HepG2 (cell line): ENCODE measurements around the gene NT5C. TPM values are rescaled to one million over a fixed set of nuclear protein-coding genes. Genes with fewer than 3 reads are reported as not detected.

ENCODE experiments used
- ARNT ChIP-seq: fragments of 450-650 bp; IDR thresholded peaks from 2 replicates; pipeline ENCODE4 v1.6.1; 2017
- CHCHD3 ChIP-seq: sonication (generic); formaldehyde crosslinking; IDR thresholded peaks from 2 replicates; pipeline ENCODE4 v1.8.0; 2022; ENCODE audit warnings: mild to moderate bottlenecking, missing genetic modification reagents, moderate library complexity
- EHMT2 ChIP-seq: fragments of 200-600 bp; sonication (generic); IDR thresholded peaks from 2 replicates; pipeline ENCODE4 v1.7.0; 2017; ENCODE audit warnings: antibody characterized with exemption, low read depth, low read length, borderline replicate concordance
- HNRNPL ChIP-seq: fragments of 200-400 bp; formaldehyde crosslinking; IDR thresholded peaks from 2 replicates; pipeline ENCODE4 v1.6.1; 2017; ENCODE audit warnings: mild to moderate bottlenecking, low read depth, low read length
- MBD4 ChIP-seq: IDR thresholded peaks from 2 replicates; pipeline ENCODE4 v1.6.1; 2012; ENCODE audit warnings: low read length, inconsistent platforms, borderline replicate concordance
- MED13 ChIP-seq: sonication (generic); formaldehyde crosslinking; IDR thresholded peaks from 2 replicates; pipeline ENCODE4 v1.5.0; 2020; ENCODE audit warnings: missing genetic modification reagents
- NFIC ChIP-seq: IDR thresholded peaks from 2 replicates; pipeline ENCODE4 v1.6.1; 2012; ENCODE audit warnings: mild to moderate bottlenecking, low read length, inconsistent platforms
- NR3C1 ChIP-seq: sonication (generic); formaldehyde crosslinking; IDR thresholded peaks from 2 replicates; pipeline ENCODE4 v1.4.0; 2020; ENCODE audit warnings: missing genetic modification reagents
- RFX5 ChIP-seq: IDR thresholded peaks from 2 replicates; pipeline ENCODE4 v1.6.1; 2011; ENCODE audit warnings: low read depth, low read length, improper control_type of control experiment
- U2AF2 ChIP-seq: fragments of 200-400 bp; formaldehyde crosslinking; IDR thresholded peaks from 2 replicates; pipeline ENCODE4 v1.6.1; 2017; ENCODE audit warnings: low read depth, mild to moderate bottlenecking, low read length
- polyA plus RNA-seq, 8 experiments: library from polyadenylated mRNA; depleted of rRNA in 3 of 8; stranded (reverse) in 7 of 8; unstranded in 1 of 8; fragments of >200 nt; fragmentation: Illumina TruSeq in 4 of 8; extraction: Trizol in 4 of 8; gene quantifications; 2 replicates each; pipeline versions ENCODE4 v1.2.1 to v1.2.3, GENCODE V29; 2011 to 2016; ENCODE audit warnings: low read depth in 4 of 8, missing spikeins in 1 of 8, mixed read lengths in 1 of 8; ENCODE audit not compliant: insufficient read depth in 1 of 8
- total RNA-seq, 5 experiments: library from RNA; depleted of rRNA; stranded (reverse); fragments of >200 nt; fragmentation: Illumina TruSeq; extraction: Trizol; gene quantifications; 2 replicates each; pipeline ENCODE4 v1.2.3, GENCODE V29; 2016; ENCODE audit warnings: low read depth in 1 of 5
- TF ChIP-seq, protein P1 (sequence below): fragments of 450-650 bp; IDR thresholded peaks from 2 replicates; pipeline ENCODE4 v1.6.1; 2017; ENCODE audit warnings: mild to moderate bottlenecking
- TF ChIP-seq, protein P2 (sequence below): IDR thresholded peaks from 2 replicates; pipeline ENCODE4 v1.6.1; 2012; ENCODE audit warnings: low read length, improper control_type of control experiment
- TF ChIP-seq, protein P3 (sequence below): sonication (generic); formaldehyde crosslinking; IDR thresholded peaks from 2 replicates; pipeline ENCODE4 v1.5.0; 2020; ENCODE audit warnings: missing genetic modification reagents
- TF ChIP-seq, protein P4 (sequence below): sonication (generic); formaldehyde crosslinking; IDR thresholded peaks from 2 replicates; pipeline ENCODE4 v1.4.0; 2020; ENCODE audit warnings: mild to moderate bottlenecking, missing genetic modification reagents

Gene NT5C
- total and polyA plus RNA-seq, 2 of the 13 experiments (the other 11 are each of a cell fraction or from before 2014, with no cell fraction given), result 42.8 to 48.6 TPM

- TF ChIP-seq, protein P1, sequence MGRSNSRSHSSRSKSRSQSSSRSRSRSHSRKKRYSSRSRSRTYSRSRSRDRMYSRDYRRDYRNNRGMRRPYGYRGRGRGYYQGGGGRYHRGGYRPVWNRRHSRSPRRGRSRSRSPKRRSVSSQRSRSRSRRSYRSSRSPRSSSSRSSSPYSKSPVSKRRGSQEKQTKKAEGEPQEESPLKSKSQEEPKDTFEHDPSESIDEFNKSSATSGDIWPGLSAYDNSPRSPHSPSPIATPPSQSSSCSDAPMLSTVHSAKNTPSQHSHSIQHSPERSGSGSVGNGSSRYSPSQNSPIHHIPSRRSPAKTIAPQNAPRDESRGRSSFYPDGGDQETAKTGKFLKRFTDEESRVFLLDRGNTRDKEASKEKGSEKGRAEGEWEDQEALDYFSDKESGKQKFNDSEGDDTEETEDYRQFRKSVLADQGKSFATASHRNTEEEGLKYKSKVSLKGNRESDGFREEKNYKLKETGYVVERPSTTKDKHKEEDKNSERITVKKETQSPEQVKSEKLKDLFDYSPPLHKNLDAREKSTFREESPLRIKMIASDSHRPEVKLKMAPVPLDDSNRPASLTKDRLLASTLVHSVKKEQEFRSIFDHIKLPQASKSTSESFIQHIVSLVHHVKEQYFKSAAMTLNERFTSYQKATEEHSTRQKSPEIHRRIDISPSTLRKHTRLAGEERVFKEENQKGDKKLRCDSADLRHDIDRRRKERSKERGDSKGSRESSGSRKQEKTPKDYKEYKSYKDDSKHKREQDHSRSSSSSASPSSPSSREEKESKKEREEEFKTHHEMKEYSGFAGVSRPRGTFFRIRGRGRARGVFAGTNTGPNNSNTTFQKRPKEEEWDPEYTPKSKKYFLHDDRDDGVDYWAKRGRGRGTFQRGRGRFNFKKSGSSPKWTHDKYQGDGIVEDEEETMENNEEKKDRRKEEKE, result no peak
- TF ChIP-seq EHMT2, result no peak
- no peak for TF ChIP-seq U2AF2
- TF ChIP-seq HNRNPL, result 0 out of 2 replicates have a peak, but pooled peaks have one; percentile 5
- no peak for TF ChIP-seq RFX5
- TF ChIP-seq, protein P2, sequence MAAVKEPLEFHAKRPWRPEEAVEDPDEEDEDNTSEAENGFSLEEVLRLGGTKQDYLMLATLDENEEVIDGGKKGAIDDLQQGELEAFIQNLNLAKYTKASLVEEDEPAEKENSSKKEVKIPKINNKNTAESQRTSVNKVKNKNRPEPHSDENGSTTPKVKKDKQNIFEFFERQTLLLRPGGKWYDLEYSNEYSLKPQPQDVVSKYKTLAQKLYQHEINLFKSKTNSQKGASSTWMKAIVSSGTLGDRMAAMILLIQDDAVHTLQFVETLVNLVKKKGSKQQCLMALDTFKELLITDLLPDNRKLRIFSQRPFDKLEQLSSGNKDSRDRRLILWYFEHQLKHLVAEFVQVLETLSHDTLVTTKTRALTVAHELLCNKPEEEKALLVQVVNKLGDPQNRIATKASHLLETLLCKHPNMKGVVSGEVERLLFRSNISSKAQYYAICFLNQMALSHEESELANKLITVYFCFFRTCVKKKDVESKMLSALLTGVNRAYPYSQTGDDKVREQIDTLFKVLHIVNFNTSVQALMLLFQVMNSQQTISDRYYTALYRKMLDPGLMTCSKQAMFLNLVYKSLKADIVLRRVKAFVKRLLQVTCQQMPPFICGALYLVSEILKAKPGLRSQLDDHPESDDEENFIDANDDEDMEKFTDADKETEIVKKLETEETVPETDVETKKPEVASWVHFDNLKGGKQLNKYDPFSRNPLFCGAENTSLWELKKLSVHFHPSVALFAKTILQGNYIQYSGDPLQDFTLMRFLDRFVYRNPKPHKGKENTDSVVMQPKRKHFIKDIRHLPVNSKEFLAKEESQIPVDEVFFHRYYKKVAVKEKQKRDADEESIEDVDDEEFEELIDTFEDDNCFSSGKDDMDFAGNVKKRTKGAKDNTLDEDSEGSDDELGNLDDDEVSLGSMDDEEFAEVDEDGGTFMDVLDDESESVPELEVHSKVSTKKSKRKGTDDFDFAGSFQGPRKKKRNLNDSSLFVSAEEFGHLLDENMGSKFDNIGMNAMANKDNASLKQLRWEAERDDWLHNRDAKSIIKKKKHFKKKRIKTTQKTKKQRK, result no peak
- peak; percentile 85; the same call in 1 of the 2 replicates for TF ChIP-seq NR3C1 (CRISPR knock-in tag)
- TF ChIP-seq NFIC, result no peak
- TF ChIP-seq, protein P3, sequence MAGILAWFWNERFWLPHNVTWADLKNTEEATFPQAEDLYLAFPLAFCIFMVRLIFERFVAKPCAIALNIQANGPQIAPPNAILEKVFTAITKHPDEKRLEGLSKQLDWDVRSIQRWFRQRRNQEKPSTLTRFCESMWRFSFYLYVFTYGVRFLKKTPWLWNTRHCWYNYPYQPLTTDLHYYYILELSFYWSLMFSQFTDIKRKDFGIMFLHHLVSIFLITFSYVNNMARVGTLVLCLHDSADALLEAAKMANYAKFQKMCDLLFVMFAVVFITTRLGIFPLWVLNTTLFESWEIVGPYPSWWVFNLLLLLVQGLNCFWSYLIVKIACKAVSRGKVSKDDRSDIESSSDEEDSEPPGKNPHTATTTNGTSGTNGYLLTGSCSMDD, result peak; percentile 11; the same call in 1 of the 2 replicates
- no peak for TF ChIP-seq MED13 (CRISPR knock-in tag)
- TF ChIP-seq CHCHD3, result no peak
- no peak for TF ChIP-seq ARNT
- TF ChIP-seq MBD4, result no peak
- TF ChIP-seq, protein P4, sequence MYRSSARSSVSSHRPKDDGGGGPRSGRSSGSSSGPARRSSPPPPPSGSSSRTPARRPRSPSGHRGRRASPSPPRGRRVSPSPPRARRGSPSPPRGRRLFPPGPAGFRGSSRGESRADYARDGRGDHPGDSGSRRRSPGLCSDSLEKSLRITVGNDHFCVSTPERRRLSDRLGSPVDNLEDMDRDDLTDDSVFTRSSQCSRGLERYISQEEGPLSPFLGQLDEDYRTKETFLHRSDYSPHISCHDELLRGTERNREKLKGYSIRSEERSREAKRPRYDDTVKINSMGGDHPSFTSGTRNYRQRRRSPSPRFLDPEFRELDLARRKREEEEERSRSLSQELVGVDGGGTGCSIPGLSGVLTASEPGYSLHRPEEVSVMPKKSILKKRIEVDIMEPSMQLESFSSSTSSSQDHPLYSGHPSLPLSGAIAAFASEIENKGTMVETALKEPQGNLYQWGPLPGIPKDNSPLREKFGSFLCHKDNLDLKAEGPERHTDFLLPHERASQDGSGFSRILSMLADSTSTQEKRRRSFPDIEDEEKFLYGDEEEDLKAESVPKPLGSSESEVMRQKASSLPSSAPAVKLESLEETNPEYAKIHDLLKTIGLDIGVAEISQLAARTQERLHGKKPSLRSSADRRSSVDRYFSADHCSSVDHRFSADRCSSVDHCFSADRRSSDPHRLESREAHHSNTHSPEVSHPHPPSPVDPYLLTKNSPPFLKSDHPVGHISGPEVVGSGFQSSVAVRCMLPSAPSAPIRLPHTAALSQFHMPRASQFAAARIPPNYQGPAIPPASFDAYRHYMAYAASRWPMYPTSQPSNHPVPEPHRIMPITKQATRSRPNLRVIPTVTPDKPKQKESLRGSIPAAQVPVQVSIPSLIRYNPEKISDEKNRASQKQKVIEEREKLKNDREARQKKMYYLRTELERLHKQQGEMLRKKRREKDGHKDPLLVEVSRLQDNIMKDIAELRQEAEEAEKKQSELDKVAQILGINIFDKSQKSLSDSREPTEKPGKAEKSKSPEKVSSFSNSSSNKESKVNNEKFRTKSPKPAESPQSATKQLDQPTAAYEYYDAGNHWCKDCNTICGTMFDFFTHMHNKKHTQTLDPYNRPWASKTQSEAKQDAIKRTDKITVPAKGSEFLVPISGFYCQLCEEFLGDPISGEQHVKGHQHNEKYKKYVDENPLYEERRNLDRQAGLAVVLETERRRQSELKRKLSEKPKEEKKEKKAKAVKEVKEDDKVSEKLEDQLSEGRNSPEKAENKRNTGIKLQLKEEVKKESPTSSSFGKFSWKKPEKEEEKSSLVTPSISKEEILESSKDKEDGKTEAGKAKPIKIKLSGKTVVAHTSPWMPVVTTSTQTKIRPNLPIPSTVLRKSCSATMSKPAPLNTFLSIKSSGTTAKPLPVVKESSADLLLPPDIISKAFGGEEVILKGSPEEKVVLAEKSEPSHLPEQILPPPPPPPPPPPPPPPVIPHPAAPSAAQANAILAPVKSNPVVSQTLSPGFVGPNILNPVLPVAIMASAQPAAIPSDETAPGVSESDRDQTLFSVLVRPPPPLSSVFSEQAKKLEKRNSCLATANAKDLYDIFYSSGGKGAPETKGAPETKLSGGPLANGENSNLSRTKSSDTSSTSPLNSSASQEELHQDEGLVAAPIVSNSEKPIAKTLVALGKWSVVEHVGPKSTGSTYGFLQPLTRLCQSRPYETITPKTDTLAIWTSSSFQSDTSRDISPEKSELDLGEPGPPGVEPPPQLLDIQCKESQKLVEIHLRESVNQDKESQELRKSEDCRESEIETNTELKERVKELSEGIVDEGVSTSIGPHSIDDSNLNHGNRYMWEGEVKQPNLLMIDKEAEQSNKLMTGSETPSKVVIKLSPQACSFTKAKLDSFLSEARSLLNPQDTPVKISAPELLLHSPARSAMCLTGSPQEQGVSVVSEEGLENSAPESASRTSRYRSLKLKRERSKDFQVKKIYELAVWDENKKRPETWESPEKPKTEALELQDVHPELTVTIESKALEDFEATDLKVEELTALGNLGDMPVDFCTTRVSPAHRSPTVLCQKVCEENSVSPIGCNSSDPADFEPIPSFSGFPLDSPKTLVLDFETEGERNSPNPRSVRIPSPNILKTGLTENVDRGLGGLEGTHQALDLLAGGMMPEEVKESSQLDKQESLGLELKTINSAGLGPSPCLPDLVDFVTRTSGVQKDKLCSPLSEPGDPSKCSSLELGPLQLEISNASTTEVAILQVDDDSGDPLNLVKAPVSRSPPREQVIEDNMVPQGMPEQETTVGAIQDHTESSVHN (CRISPR knock-in tag), result no peak
Measured at GRCh38 chr17:75109407-75110233, 21.9 kb downstream of the NT5C start, which contains the start of gene ARMC7 (continued).
